HepG2 (cell line): ENCODE measurements around the gene TMEM253. TPM values are rescaled to one million over a fixed set of nuclear protein-coding genes. Genes with fewer than 3 reads are reported as not detected.

Experiments used
- ATAC-seq: fragments of 200-7000 bp; cut with Tn5 transposase; 3 replicates; pipeline ENCODE4 v1.9.1; 2020; ENCODE audit warnings: mild to moderate bottlenecking, moderate library complexity
- BruUV-seq: library from RNA; stranded (reverse); fragments of 400-500 nt; replicated peaks from 2 replicates; lab custom pipeline; 2021; lab: Mats Ljungman, UMichigan
- CTCF ChIA-PET: fragments of 300-600 bp; formaldehyde crosslinking; extraction: SDS; loops from one replicate; lab custom pipeline; 2021; ENCODE audit warnings: low total read pairs, inconsistent platforms, low intra/inter-chr PET ratio; lab: Yijun Ruan, JAX
- POLR2A ChIA-PET: fragments of 350-600 bp; sonication (Branson Sonifier 250); formaldehyde crosslinking; loops from one replicate; lab custom pipeline; 2020; ENCODE audit warnings: antibody characterized with exemption, inconsistent platforms; lab: Yijun Ruan, JAX
- DNase-seq: peaks from one replicate; pipeline ENCODE4 v3.0.0-alpha.2; 2015; ENCODE audit warnings: low spot score
- FAIRE-seq: peaks from 3 replicates; lab custom pipeline; 2011; peaks lifted over from hg19 to GRCh38; lab: Jason Lieb, UNC
- H2AFZ ChIP-seq: one replicate; pipeline ENCODE4 v1.6.1; 2011; ENCODE audit warnings: low read length, inconsistent platforms
- H3K27ac ChIP-seq: fragments of 300-600 bp; 3 replicates; pipeline ENCODE4 v1.8.0; 2011; ENCODE audit warnings: mixed run types, mild to moderate bottlenecking, mixed read lengths, low read length, inconsistent platforms; ENCODE audit not compliant: insufficient read depth; ENCODE audit errors: extremely low read length
- H3K27me3 ChIP-seq, 2 experiments: fragments of 200-600 bp in 1 of 2; 2 replicates in 1 of 2; 3 replicates in 1 of 2; pipeline versions ENCODE4 v1.6.0 to v1.8.0; 2011; ENCODE audit warnings: low read length in 2 of 2, mild to moderate bottlenecking in 2 of 2, moderate library complexity in 2 of 2, inconsistent platforms in 1 of 2; ENCODE audit not compliant: insufficient read depth in 2 of 2, control insufficient read depth in 1 of 2
- H3K36me3 ChIP-seq, 2 experiments: fragments of 200-600 bp in 1 of 2; replicated peaks in 1 of 2; 2 replicates in 1 of 2; 3 replicates in 1 of 2; pipeline versions ENCODE4 v1.5.1 to v1.8.0; 2011; ENCODE audit warnings: low read length in 2 of 2, inconsistent platforms in 1 of 2; ENCODE audit not compliant: insufficient read depth in 2 of 2, control insufficient read depth in 1 of 2
- H3K4me1 ChIP-seq: 2 replicates; pipeline ENCODE4 v1.5.1; 2012; ENCODE audit warnings: low read length, inconsistent platforms; ENCODE audit not compliant: insufficient read depth
- H3K4me2 ChIP-seq: 2 replicates; pipeline ENCODE4 v1.6.0; 2011; ENCODE audit warnings: low read depth, low read length, inconsistent platforms
- H3K4me3 ChIP-seq, 3 experiments: fragments of 200-600 bp in 1 of 3; sonication (generic), shearing (Covaris generic) in 1 of 3; replicated peaks in 1 of 3; 2 replicates each; pipeline ENCODE4 v1.5.1; 2011 to 2016; ENCODE audit warnings: low read length in 3 of 3, inconsistent platforms in 2 of 3, low read depth in 2 of 3, mild to moderate bottlenecking in 2 of 3, control low read depth in 1 of 3, mixed read lengths in 1 of 3; ENCODE audit not compliant: insufficient read depth in 1 of 3
- H3K79me2 ChIP-seq: one replicate; pipeline ENCODE4 v1.6.1; 2011; ENCODE audit warnings: low read length, inconsistent platforms; ENCODE audit not compliant: insufficient read depth
- H3K9ac ChIP-seq: 2 replicates; pipeline ENCODE4 v1.6.0; 2011; ENCODE audit warnings: mild to moderate bottlenecking, low read depth, low read length, inconsistent platforms; ENCODE audit not compliant: insufficient read depth
- H3K9me3 ChIP-seq: 2 replicates; pipeline ENCODE4 v1.5.1; 2012; ENCODE audit warnings: mild to moderate bottlenecking, low read length
- H4K20me1 ChIP-seq: 2 replicates; pipeline ENCODE4 v1.6.0; 2011; ENCODE audit warnings: inconsistent platforms, mild to moderate bottlenecking, low read length, moderate library complexity; ENCODE audit not compliant: insufficient read depth
- HIVEP1 ChIP-seq: sonication (generic); formaldehyde crosslinking; IDR thresholded peaks from 2 replicates; pipeline ENCODE4 v1.4.0; 2020; ENCODE audit warnings: mild to moderate bottlenecking, missing genetic modification reagents
- HOXA9 ChIP-seq: sonication (generic); formaldehyde crosslinking; IDR thresholded peaks from 2 replicates; pipeline ENCODE4 v1.8.1; 2022; ENCODE audit warnings: missing genetic modification reagents, mild to moderate bottlenecking, moderate library complexity, borderline replicate concordance
- JARID2 ChIP-seq: sonication (generic); formaldehyde crosslinking; IDR thresholded peaks from 2 replicates; pipeline ENCODE4 v1.8.1; 2023; ENCODE audit warnings: missing genetic modification reagents, inconsistent platforms; ENCODE audit not compliant: insufficient replicate concordance
- MAFF ChIP-seq: IDR thresholded peaks from 2 replicates; pipeline ENCODE4 v1.6.1; 2011; ENCODE audit warnings: low read depth, low read length, improper control_type of control experiment
- RARG ChIP-seq: sonication (generic); formaldehyde crosslinking; IDR thresholded peaks from 2 replicates; pipeline ENCODE4 v1.4.0; 2020; ENCODE audit warnings: low read depth, mild to moderate bottlenecking, missing genetic modification reagents
- REL ChIP-seq: sonication (generic); formaldehyde crosslinking; conservative IDR thresholded peaks from 2 replicates; pipeline ENCODE4 v1.8.0; 2022; ENCODE audit warnings: mild to moderate bottlenecking, missing genetic modification reagents, moderate library complexity
- RERE ChIP-seq: IDR thresholded peaks from 2 replicates; pipeline ENCODE4 v1.6.1; 2016; ENCODE audit warnings: low read depth, missing genetic modification reagents, missing compliant biosample characterization
- YEATS2 ChIP-seq: sonication (generic); formaldehyde crosslinking; IDR thresholded peaks from 2 replicates; pipeline ENCODE4 v1.4.0; 2020; ENCODE audit warnings: missing genetic modification reagents, borderline replicate concordance
- ZMAT3 ChIP-seq: sonication (generic); formaldehyde crosslinking; conservative IDR thresholded peaks from 2 replicates; pipeline ENCODE4 v1.7.0; 2021; ENCODE audit warnings: missing genetic modification reagents
- ZNF263 ChIP-seq: sonication (generic); formaldehyde crosslinking; IDR thresholded peaks from 2 replicates; pipeline ENCODE4 v1.4.0; 2020; ENCODE audit warnings: missing genetic modification reagents
- ZNF550 ChIP-seq: sonication (generic); formaldehyde crosslinking; IDR thresholded peaks from 2 replicates; pipeline ENCODE4 v1.4.0; 2020; ENCODE audit warnings: mild to moderate bottlenecking, missing genetic modification reagents, borderline replicate concordance
- ZNF607 ChIP-seq: sonication (generic); formaldehyde crosslinking; IDR thresholded peaks from 2 replicates; pipeline ENCODE4 v1.5.1; 2020; ENCODE audit warnings: missing genetic modification reagents, mild to moderate bottlenecking, borderline replicate concordance
- ZNF720 ChIP-seq: sonication (generic); formaldehyde crosslinking; IDR thresholded peaks from 2 replicates; pipeline ENCODE4 v1.4.0; 2020; ENCODE audit warnings: missing genetic modification reagents
- ZZZ3 ChIP-seq: sonication (generic); formaldehyde crosslinking; IDR thresholded peaks from 2 replicates; pipeline ENCODE4 v1.4.0; 2020; ENCODE audit warnings: missing genetic modification reagents, mild to moderate bottlenecking, borderline replicate concordance
- WGBS: methylation state at CpG from one replicate; pipeline ENCODE4 v1.1.6; 2017; ENCODE audit warnings: low lambda C conversion rate; 5-methylcytosine and 5-hydroxymethylcytosine counted together
- in situ Hi-C: cut with HindIII; loops from 2 replicates; pipeline ENCODE4 v1.10.0; 2017; ENCODE audit warnings: low pct_unique_long_range_greater_than_20kb; ENCODE audit not compliant: extremely low pct_ligation_motif_present
- intact Hi-C: fragments of 100-400 bp; cut with micrococcal nuclease; formaldehyde crosslinking; loops from one replicate; pipeline ENCODE4 v1.10.0; 2022; ENCODE audit not compliant: unreplicated experiment
- polyA plus RNA-seq, 8 experiments: library from polyadenylated mRNA; depleted of rRNA in 3 of 8; stranded (reverse) in 7 of 8; unstranded in 1 of 8; fragments of >200 nt; fragmentation: Illumina TruSeq in 4 of 8; extraction: Trizol in 4 of 8; gene quantifications; 2 replicates each; pipeline versions ENCODE4 v1.2.1 to v1.2.3, GENCODE V29; 2011 to 2016; ENCODE audit warnings: low read depth in 4 of 8, missing spikeins in 1 of 8, mixed read lengths in 1 of 8; ENCODE audit not compliant: insufficient read depth in 1 of 8
- total RNA-seq, 5 experiments: library from RNA; depleted of rRNA; stranded (reverse); fragments of >200 nt; fragmentation: Illumina TruSeq; extraction: Trizol; gene quantifications; 2 replicates each; pipeline ENCODE4 v1.2.3, GENCODE V29; 2016; ENCODE audit warnings: low read depth in 1 of 5
- TF ChIP-seq, protein P1 (sequence below): sonication (generic); formaldehyde crosslinking; IDR thresholded peaks from 2 replicates; pipeline ENCODE4 v1.5.0; 2020; ENCODE audit warnings: missing genetic modification reagents
- TF ChIP-seq, protein P2 (sequence below): sonication (generic); formaldehyde crosslinking; IDR thresholded peaks from 2 replicates; pipeline ENCODE4 v1.5.0; 2020; ENCODE audit warnings: mild to moderate bottlenecking, low read depth, missing genetic modification reagents, borderline replicate concordance

TMEM253 gene
- total and polyA plus RNA-seq, 2 of the 13 experiments (the other 11 are each of a cell fraction or from before 2014, with no cell fraction given), result 0.29 to 0.45 TPM

DNA sequence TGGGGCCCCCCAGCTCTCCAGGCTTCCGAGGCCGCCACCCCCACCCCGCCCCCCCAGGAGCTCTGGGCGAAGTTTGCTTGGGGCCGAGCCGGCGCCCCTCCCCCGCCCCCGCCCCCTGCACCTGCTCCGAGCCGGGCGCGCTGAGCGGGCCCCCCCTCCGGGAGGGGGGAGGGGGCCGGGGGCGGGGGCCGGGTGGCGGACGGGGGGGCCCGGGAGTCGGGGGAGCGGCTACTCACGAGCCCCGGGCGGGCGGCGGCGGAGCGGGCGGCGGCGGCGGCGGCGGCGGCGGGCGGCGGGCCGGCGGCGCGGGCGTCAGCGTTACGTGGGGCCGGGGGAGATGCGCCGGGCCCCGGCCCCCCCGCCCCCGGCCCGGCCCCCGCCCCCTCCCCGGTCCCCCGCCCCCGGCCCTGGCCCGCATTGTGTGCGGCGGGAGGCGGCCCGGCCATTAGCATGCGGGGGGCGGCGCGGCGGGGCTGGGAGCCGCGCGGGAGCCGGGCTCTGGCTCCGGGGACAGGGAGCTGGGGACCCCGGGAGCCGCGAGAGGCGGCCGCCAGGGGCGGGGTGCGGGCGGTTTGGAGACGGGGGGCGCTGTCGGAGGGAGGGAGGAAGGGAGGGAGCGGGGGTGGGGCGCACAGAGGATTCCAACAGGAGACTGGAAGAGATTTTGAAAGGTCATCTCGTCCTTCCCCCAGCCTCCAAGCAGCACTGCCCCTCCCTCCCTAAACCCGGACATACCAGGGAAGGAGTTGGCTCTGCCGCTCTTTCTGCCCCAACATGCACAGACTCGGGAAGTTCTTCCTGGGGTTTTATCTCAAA is 2.6 kb upstream of the TMEM253 start, which contains the start of gene ZNF219:
TSS of gene ZNF219 (minus strand) at position 580 of the 816 bp plus-strand sequence. CDS start 5,064 bp downstream, outside the sequence.
- Histone ChIP-seq H4K20me1 (peaks cover 8% of the 10 kb centered on the region; the same call in 1 of the 2 replicates), H3K36me3 (peaks cover 0 to 6% of the 10 kb centered on the region in 2 experiments; a peak in 4 of 5 replicates), H3K4me1 (peaks cover 82% of the 10 kb centered on the region), H3K27ac (peak within 1 kb of the TSS; percentile 70), H2AFZ (peak within 1 kb of the TSS; percentile 61), H3K79me2 (peaks cover 40% of the 10 kb centered on the region), H3K4me3 (peak within 1 kb of the TSS; percentile 67 to 85 (median 83)), H3K4me2 (peak within 1 kb of the TSS; percentile 94), H3K27me3 (no peaks in the 10 kb centered on the region; a peak in 1 of 5 replicates), H3K9ac (peak within 1 kb of the TSS; percentile 77), H3K9me3 (no peaks in the 10 kb centered on the region)
- ATAC-seq (peak; percentile 57), FAIRE-seq (peak; percentile 54), DNase-seq (peak; percentile 74)
- ChIA-PET POLR2A (interaction anchor here (1.0 to 7.8 kb wide), 16 partner anchors 6 to 485 kb away, joined by 3 to 91 read pairs (median 10); partner anchors contain the start of genes ARHGEF40, CHD8 and NDRG2), CTCF (interaction anchor here (6.3 to 12.2 kb wide), 2 partner anchors 8 to 29 kb away, joined by 135 to 320 read pairs; partner anchors contain the start of gene ARHGEF40)
- intact Hi-C loops, result no loop called here
- in situ Hi-C loops, result no loop called here
- BruUV-seq, result no TSS peak
- WGBS, result 2% methylated on average over 42 of the region's 90 CpGs
- TF ChIP-seq ZMAT3 (CRISPR knock-in tag) (no peak), ZZZ3 (no peak), REL (no peak), JARID2 (no peak), MAFF (no peak), HOXA9 (CRISPR knock-in tag) (no peak), ZNF550 (CRISPR knock-in tag) (no peak), ZNF607 (no peak), HIVEP1 (no peak), YEATS2 (CRISPR knock-in tag) (no peak), RARG (CRISPR knock-in tag) (no peak), ZNF263 (CRISPR knock-in tag) (no peak), ZNF720 (CRISPR knock-in tag) (no peak), RERE (CRISPR knock-in tag) (no peak)
- TF ChIP-seq, protein P1, sequence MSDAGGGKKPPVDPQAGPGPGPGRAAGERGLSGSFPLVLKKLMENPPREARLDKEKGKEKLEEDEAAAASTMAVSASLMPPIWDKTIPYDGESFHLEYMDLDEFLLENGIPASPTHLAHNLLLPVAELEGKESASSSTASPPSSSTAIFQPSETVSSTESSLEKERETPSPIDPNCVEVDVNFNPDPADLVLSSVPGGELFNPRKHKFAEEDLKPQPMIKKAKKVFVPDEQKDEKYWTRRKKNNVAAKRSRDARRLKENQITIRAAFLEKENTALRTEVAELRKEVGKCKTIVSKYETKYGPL (CRISPR knock-in tag), result no peak
- TF ChIP-seq, protein P2, sequence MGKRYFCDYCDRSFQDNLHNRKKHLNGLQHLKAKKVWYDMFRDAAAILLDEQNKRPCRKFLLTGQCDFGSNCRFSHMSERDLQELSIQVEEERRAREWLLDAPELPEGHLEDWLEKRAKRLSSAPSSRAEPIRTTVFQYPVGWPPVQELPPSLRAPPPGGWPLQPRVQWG (CRISPR knock-in tag), result no peak
